ENCODE data around the gene COA5.

DNA sequence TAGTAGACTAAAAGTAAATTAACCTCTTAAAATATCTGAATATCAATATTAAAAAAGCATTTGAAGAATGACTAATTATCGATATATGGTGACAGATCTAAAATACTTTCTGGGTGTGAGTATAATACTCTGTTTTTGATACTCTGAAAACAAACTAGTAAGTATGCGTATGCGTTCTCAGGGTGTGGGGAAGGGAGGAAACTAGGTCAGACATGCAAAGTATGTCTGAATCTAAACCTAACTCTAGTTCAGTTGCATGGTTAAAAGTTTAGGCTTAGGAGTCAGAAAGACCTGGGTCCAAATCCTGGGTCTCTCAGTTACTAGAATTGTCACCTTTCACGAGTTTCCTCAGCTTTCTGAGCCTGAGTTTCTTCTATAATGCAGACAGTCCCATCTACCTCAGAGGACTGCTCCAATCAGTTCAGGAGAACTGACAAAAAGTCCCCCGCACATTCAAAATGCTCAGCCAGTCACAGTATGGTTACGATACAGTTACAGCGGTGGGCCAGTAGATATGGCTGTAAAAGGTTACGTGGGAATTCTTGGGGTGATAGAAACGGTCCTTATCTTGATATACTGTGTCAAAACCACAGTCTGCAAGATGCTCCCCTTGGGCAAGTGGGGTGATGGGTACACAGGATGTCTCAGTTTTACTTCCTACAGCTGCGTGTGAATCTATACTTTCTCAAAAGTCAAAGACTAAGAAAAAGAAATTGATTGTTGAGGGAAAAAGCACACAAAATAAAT lies 29.3 kb upstream of the COA5 start:
- TF ChIP-seq, protein P1, sequence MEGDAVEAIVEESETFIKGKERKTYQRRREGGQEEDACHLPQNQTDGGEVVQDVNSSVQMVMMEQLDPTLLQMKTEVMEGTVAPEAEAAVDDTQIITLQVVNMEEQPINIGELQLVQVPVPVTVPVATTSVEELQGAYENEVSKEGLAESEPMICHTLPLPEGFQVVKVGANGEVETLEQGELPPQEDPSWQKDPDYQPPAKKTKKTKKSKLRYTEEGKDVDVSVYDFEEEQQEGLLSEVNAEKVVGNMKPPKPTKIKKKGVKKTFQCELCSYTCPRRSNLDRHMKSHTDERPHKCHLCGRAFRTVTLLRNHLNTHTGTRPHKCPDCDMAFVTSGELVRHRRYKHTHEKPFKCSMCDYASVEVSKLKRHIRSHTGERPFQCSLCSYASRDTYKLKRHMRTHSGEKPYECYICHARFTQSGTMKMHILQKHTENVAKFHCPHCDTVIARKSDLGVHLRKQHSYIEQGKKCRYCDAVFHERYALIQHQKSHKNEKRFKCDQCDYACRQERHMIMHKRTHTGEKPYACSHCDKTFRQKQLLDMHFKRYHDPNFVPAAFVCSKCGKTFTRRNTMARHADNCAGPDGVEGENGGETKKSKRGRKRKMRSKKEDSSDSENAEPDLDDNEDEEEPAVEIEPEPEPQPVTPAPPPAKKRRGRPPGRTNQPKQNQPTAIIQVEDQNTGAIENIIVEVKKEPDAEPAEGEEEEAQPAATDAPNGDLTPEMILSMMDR (IDR thresholded peaks at IDR 0.05): no peak
- TF ChIP-seq POLR2A (IDR thresholded peaks at IDR 0.05) (no peak), EP300 (IDR thresholded peaks at IDR 0.05) (no peak)
